Brain microvascular endothelial cell (primary cell): ENCODE results near the gene DAB2IP.

Experiments
- DNase-seq: peaks from one replicate; pipeline ENCODE4 v3.0.0-alpha.2; 2020
- H3K27ac ChIP-seq: fragments of 250-450 bp; sonication (Bioruptor Pico); 2 replicates; pipeline ENCODE4 v1.5.1; 2020; ENCODE audit warnings: mild to moderate bottlenecking, moderate library complexity
- H3K27me3 ChIP-seq: fragments of 250-450 bp; sonication (Bioruptor Pico); replicated peaks from 2 replicates; pipeline ENCODE4 v1.5.1; 2020; ENCODE audit warnings: mild to moderate bottlenecking
- H3K36me3 ChIP-seq: fragments of 250-450 bp; sonication (Bioruptor Pico); replicated peaks from 2 replicates; pipeline ENCODE4 v1.5.1; 2020; ENCODE audit warnings: mild to moderate bottlenecking
- H3K4me3 ChIP-seq: 2 replicates; pipeline ENCODE4 v1.5.1; 2011; ENCODE audit warnings: low read depth, mild to moderate bottlenecking, control low read depth, low read length, moderate library complexity
- CTCF ChIP-seq: IDR thresholded peaks from 2 replicates; pipeline ENCODE4 v1.5.1; 2011; ENCODE audit warnings: low read depth, mild to moderate bottlenecking, moderate library complexity, low read length, control low read depth, inconsistent platforms; ENCODE audit errors: missing control alignments
- in situ Hi-C: cut with HindIII; loops from 2 replicates; pipeline ENCODE4 v1.10.0; 2017; ENCODE audit warnings: low sequenced_read_pairs, low pct_ligation_motif_present

The DAB2IP gene

GRCh38 chr9:121735793-121736770 is 84.6 kb downstream of the DAB2IP start:
- Histone ChIP-seq H3K4me3 (peak overlapping the region; percentile 47), H3K27me3 (no peaks in the 10 kb centered on the region), H3K36me3 (no peaks in the 10 kb centered on the region), H3K27ac (peak overlapping the region; percentile 37)
- DNase-seq, result no peak
- TF ChIP-seq CTCF, result no peak
- in situ Hi-C loops, result loop anchor here (25.0 kb wide), 1 partner anchor 226 kb away; no protein-coding TSS in a partner anchor

GRCh38 chr9:121736934-121737462 is 85.6 kb downstream of the DAB2IP start:
- no peaks in the 10 kb centered on the region for H3K36me3 ChIP-seq
- DNase-seq, result no peak
- in situ Hi-C loops, result loop anchor here (25.0 kb wide), 1 partner anchor 225 kb away; no protein-coding TSS in a partner anchor
- no peak for TF ChIP-seq CTCF
- no peak overlapping the region for H3K4me3 ChIP-seq
- no peak overlapping the region for H3K27ac ChIP-seq
- H3K27me3 ChIP-seq, result no peaks in the 10 kb centered on the region

- TF ChIP-seq CTCF, result no peak
- no peak overlapping the region for H3K4me3 ChIP-seq
- no peak overlapping the region for H3K27ac ChIP-seq
- H3K36me3 ChIP-seq, result no peaks in the 10 kb centered on the region
- in situ Hi-C loops, result loop anchor here (25.0 kb wide), 1 partner anchor 225 kb away; no protein-coding TSS in a partner anchor
- H3K27me3 ChIP-seq, result no peaks in the 10 kb centered on the region
- DNase-seq, result no peak
Measured at GRCh38 chr9:121737481-121737931, 86.1 kb downstream of the DAB2IP start.

DNA sequence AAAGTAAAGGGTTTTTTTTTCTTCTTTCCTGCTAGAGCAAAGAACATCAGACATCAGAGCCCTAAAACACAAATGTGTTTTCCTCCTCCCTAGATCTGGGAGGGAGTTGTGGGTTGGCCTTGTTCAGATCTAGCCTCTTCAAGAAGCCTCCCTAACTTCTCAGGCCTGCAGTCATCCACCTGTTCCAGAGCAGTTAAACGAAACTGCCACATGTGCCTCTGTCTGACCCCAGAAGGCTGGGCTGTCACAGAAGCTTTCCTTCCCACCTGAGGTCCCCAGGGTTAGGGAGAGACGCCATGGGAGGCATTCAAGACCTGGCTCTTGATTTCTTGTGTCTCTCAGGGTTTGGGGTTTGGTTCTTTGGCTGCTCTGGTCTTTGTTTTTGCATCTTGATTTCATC is 87.0 kb downstream of the DAB2IP start:
- TF ChIP-seq CTCF, result no peak
- Histone ChIP-seq H3K36me3 (no peaks in the 10 kb centered on the region), H3K27me3 (no peaks in the 10 kb centered on the region), H3K4me3 (no peak overlapping the region), H3K27ac (no peak overlapping the region)
- DNase-seq, result no peak
- in situ Hi-C loops, result loop anchor here (25.0 kb wide), 1 partner anchor 224 kb away; no protein-coding TSS in a partner anchor

GRCh38 chr9:121738968-121739367 is 87.5 kb downstream of the DAB2IP start:
- H3K27me3 ChIP-seq, result no peaks in the 10 kb centered on the region
- H3K27ac ChIP-seq, result no peak overlapping the region
- no peaks in the 10 kb centered on the region for H3K36me3 ChIP-seq
- in situ Hi-C loops, result loop anchor here (25.0 kb wide), 1 partner anchor 223 kb away; no protein-coding TSS in a partner anchor
- DNase-seq, result no peak
- H3K4me3 ChIP-seq, result no peak overlapping the region
- no peak for TF ChIP-seq CTCF
